Epithelial cell of esophagus (primary cell): ENCODE measurements around the gene NQO1.

ENCODE experiments used
- DNase-seq: peaks from one replicate; pipeline ENCODE4 v3.0.0; 2010; ENCODE audit warnings: low read depth
- H3K4me3 ChIP-seq: 2 replicates; pipeline ENCODE4 v1.5.1; 2011; ENCODE audit warnings: mild to moderate bottlenecking, low read length, control low read depth
- TF ChIP-seq, protein P1 (sequence below): IDR thresholded peaks from 2 replicates; pipeline ENCODE4 v1.5.1; 2011; ENCODE audit warnings: low read depth, mild to moderate bottlenecking, low read length, control low read depth, inconsistent platforms; ENCODE audit not compliant: insufficient read depth; ENCODE audit errors: missing control alignments

NQO1 gene

DNA sequence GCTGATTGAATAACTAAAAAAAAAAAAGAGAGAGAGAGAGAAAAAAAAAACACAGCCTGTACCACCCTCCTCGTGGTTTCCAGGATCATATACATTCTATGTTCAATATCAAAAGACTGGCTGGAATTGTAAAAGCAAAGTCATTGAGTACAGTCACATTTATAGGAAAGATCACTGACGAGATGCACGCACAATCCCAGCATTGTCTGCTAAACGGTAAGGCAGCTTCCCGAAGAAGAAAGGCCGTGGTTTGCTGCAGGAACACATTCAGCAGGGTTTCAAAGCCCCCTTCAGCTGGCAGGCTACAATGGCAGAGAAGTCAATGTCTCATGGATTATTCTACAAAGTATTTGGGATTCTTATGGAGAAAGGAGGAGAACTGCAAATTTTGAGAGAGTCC lies 9.3 kb downstream of the NQO1 start:
- no peak for DNase-seq
- H3K4me3 ChIP-seq: no peak overlapping the region
- TF ChIP-seq, protein P1, sequence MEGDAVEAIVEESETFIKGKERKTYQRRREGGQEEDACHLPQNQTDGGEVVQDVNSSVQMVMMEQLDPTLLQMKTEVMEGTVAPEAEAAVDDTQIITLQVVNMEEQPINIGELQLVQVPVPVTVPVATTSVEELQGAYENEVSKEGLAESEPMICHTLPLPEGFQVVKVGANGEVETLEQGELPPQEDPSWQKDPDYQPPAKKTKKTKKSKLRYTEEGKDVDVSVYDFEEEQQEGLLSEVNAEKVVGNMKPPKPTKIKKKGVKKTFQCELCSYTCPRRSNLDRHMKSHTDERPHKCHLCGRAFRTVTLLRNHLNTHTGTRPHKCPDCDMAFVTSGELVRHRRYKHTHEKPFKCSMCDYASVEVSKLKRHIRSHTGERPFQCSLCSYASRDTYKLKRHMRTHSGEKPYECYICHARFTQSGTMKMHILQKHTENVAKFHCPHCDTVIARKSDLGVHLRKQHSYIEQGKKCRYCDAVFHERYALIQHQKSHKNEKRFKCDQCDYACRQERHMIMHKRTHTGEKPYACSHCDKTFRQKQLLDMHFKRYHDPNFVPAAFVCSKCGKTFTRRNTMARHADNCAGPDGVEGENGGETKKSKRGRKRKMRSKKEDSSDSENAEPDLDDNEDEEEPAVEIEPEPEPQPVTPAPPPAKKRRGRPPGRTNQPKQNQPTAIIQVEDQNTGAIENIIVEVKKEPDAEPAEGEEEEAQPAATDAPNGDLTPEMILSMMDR: no peak

DNA sequence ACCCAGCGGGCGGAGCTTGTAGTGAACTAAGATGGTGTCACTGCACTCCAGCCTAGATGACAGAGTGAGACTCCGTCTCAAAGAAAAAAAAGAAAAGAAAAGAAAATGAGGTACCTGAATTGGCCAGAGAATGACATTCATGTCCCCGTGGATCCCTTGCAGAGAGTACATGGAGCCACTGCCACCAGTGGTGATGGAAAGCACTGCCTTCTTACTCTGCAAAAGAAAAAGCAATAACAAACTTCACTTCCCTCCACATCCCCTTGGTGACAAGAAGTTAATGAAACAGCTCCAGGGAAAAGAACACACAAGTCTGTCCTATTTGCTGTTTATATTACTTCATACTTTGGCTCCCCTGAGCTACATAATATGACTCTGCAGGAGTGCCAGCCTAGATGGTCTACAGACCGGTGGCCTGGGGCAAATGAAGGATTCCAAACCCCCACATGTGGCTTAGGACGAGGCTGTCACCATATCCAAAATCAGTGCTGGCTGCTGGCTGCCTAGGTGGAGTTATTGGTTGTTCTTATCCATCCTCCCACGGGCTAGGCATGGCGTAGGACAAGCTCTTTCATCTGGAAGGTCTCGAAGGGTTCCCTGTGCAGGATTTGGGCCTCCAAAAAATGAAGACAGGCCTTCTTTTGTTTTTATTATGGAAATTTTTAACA lies 13.3 kb downstream of the NQO1 start:
- DNase-seq: no peak
- H3K4me3 ChIP-seq: no peak overlapping the region
- TF ChIP-seq, protein P1: no peak

DNA sequence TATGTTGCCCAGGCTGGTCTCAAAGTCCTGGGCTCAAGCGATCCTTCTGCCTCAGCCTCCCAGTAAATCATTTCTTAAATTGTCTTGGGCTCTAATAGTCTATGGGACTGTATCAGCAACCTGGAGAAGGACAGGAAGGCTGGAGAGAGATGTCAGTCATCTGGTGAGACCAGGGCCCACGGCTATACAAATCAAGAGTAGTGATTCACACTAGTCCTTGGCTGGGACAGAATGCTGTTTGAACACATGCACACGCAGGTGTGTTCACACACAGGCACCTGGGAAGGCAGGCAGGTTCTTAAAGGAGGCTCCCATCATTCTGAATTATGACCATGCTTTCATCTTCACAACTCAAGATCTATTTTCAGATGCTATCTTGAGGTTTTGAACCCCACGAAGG lies 14.1 kb downstream of the NQO1 start:
- H3K4me3 ChIP-seq: no peak overlapping the region
- TF ChIP-seq, protein P1: no peak
- DNase-seq: peak; percentile 76

DNA sequence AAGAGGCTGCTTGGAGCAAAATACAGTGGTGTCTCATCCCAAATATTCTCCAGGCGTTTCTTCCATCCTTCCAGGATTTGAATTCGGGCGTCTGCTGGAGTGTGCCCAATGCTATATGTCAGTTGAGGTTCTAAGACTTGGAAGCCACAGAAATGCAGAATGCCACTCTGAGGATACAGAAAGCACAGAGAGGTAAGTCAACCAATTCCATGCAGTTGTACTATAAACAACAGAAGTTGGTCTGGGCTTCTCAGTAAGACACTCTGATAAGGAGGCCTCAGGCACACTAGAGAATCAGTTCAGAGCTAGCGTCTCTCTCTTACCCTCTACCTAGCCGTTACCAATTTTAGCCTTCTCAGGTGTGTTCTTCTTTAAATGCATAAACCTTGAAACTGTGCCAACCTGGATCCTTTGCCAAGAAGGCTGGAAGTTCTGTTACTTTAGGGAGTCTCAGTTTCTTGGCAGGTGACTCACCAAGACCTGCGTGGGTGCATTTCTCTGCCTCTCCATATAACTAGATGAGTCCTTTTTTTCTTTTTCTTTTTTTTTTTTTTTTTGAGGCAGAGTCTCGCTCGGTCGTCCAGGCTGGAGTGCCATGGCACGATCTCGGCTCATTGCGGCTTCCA lies 15.1 kb downstream of the NQO1 start:
- H3K4me3 ChIP-seq: no peak overlapping the region
- DNase-seq: peak; percentile 97
- TF ChIP-seq, protein P1: no peak

DNA sequence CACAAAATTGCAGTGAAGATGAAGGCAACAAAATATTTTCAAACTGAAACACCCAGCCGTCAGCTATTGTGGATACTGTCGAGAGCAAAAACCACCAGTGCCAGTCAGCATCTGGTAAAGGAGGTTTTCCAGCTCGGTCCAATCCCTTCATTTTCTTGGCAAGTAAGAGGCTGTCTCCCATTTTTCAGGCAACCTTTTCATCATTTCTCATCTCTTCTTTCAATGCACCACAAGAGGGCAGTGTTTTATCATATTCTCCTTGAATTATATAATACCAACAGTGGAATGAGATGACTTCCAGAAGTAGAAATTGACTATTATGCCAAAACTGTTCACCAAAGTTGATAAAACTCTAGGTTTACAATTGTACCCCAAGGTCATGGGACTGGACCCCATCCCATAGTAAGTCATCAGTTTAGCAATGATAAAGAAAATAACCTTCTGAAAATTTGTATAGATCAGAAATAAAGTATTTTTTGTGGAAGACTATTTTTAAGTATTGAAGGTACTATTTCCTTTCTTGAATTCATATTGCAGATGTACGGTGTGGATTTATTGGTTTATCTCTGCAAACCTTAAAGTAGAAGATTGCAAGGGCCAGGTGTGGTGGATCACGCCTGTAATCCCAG lies 16.8 kb downstream of the NQO1 start:
- DNase-seq: peak; percentile 70
- H3K4me3 ChIP-seq: no peak overlapping the region

DNA sequence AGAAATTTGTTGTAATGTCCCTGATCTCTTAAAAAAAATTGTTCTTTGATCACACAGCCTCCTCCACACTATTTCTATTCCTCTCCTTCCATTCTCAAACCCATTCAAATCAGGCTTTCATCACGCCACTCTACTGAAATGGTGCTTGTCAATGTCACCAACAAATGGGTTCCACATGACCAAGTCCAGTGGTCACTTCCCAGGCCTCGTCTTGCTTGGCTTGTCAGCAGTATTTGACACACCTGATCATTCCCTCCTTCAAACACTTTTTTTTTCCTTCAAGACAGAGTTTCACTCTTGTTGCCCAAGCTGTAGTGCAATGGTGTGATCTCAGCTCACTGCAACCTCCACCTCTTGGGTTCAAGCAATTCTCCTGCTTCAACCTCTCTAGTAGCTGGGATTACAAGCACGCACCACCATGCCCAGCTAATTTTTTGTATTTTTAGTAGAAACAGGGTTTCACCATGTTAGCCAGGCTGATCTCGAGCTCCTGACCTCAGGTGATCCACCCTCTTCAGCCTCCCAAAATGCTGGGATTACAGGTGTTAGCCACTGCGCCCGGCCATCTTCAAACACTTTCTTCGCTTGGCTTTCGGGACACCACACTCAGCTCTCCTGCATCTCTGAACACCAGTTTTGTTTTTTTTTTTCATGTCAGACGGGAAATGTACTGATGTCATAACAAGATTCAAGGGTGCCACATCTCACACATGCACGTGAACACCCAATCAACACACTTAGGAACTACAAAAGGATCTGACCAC lies 18.3 kb downstream of the NQO1 start:
- DNase-seq: no peak
- TF ChIP-seq, protein P1: no peak
- H3K4me3 ChIP-seq: no peak overlapping the region

More for the DNA sequence above, 16.8 kb downstream of the NQO1 start:
- TF ChIP-seq, protein P1: peak; percentile 54
